ENCODE measurements around the gene CDT1.

Gene CDT1

DNA sequence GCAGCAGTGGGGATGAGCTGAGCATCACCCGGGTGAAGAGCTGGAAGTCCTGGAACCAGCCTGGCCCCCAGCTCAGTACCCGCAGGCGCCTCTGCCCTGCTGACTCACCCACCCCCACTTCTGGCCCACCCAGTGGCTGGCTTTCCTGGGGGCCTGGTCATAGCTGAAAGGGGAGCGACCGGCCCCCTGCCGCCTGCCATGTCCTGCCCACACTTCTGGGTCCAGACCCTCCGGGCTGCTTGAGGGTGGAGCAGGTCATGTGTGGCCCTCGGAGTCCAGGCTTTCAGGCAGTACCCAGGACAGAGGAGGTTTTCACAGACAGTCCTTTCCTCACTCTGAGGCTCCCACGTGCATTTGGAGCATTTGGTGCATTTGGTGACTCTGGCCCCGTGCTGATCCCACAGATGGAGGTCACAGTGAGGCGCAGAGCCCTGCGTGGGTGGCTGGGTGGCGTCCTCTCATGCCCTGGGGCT lies 11.5 kb upstream of the CDT1 start:
- Histone ChIP-seq H2BK5ac (ENCODE audit: low read depth, low read length, poor library complexity) (no peak overlapping the region), H3K79me2 (ENCODE audit: control insufficient read depth, insufficient read depth, low read length, poor library complexity) (no peaks in the 10 kb centered on the region), H3K14ac (ENCODE audit: low read length) (no peak overlapping the region), H3K4ac (ENCODE audit: low read depth, low read length) (no peak overlapping the region), H2BK12ac (ENCODE audit: low read length) (no peak overlapping the region), H3K79me1 (ENCODE audit: low read length) (no peaks in the 10 kb centered on the region), H3K9me3 (ENCODE audit: insufficient read depth, low read depth, low read length) (peaks cover 1% of the 10 kb centered on the region), H3K4me2 (ENCODE audit: low read length) (no peak overlapping the region), H3K4me3 (ENCODE audit: low read depth, low read length) (no peak overlapping the region), H3K27me3 (ENCODE audit: insufficient read depth, low read length) (no peaks in the 10 kb centered on the region), H2BK120ac (ENCODE audit: insufficient read depth, low read length, poor library complexity) (no peak overlapping the region), H3K36me3 (ENCODE audit: control insufficient read depth in 1 of 2, insufficient read depth in 2 of 2, low read length in 2 of 2) (no peaks in the 10 kb centered on the region), H3K4me1 (ENCODE audit: control insufficient read depth in 1 of 2, insufficient read depth in 2 of 2, low read length in 2 of 2) (no peaks in the 10 kb centered on the region), H2AFZ (ENCODE audit: insufficient read depth, low read length, poor library complexity) (no peak overlapping the region), H2AK5ac (ENCODE audit: low read length) (no peak overlapping the region), H3K23ac (ENCODE audit: low read length) (no peak overlapping the region), H3K18ac (ENCODE audit: low read length) (no peak overlapping the region), H3K27ac (ENCODE audit: low read depth, low read length) (no peak overlapping the region), H4K91ac (ENCODE audit: low read depth, low read length) (no peak overlapping the region), H4K8ac (ENCODE audit: low read depth, low read length) (no peak overlapping the region), H3K9ac (ENCODE audit: low read length) (no peak overlapping the region), H4K12ac (ENCODE audit: low read depth, low read length) (no peak overlapping the region)
- no CpG with 5 or more reads among the region's 13 CpGs for WGBS (ENCODE audit: extremely low coverage, insufficient coverage, insufficient read length)
- no peak for DNase-seq

DNA sequence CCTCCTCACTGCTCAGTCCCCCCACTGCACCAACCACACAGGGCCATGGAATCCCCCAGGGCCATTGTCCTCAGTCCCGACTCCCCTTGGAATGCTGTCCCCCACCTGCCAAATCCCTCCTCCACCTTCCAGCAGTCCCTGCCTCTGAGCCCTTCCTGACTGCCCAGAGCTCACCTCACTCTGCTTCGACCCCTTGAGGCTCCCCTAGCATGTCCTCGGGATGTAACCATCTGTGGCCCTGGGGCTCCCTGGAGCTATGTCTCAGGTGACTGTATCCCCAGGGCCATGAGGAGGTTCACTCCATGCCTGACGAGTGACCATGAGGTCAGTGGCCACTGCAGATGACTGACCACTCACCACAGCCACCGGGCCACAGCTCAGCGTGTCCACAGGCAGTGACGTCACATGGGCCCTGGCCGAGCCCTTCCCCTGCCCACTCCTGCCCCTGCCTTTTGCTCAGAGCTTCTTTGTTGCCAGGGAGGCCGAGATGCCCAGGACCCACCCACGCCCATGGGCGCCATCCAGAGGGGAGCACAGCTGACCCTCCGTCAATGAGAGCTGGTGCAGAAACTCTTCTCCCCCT lies 10.8 kb upstream of the CDT1 start:
- H4K91ac ChIP-seq (ENCODE audit: low read depth, low read length): no peak overlapping the region
- H2BK5ac ChIP-seq (ENCODE audit: low read depth, low read length, poor library complexity): no peak overlapping the region
- WGBS (ENCODE audit: extremely low coverage, insufficient coverage, insufficient read length): no CpG with 5 or more reads among the region's 12 CpGs

DNA sequence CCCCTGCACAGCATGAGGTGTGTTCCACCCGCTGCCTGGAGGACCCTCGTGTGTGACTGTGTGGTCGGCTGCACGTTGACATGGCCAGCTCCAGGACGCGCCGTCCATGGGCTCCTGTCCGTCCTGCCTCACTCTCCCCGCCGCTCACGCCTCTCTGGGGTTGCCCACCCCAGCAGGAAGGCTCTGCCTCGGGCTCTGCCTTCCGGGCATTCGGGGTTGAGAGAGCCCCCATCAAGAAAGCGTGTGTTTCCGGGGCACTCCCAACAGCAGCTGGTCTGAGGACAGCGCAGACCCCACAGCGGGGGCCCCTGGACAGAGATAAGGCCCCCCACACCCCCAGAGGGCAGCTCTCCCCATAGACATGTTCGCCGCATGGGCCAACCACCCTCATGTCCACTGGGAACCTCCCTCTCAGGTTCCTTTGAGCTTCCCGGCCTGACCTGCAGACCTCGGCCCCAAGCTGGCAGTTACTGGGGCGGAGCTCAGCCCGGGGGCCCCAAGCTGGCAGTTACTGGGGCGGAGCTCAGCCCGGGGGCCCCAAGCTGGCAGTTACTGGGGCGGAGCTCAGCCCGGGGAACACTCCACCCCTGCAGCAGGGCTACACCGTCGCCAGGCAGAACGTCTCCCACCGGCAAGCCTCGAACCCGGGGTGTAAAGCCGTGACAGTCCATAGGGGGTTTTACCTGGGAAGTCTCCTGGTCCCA lies 10.2 kb upstream of the CDT1 start:
- Histone ChIP-seq H3K9me3 (ENCODE audit: insufficient read depth, low read depth, low read length) (peaks cover 3% of the 10 kb centered on the region), H3K27ac (ENCODE audit: low read depth, low read length) (no peak overlapping the region), H3K79me1 (ENCODE audit: low read length) (no peaks in the 10 kb centered on the region), H3K79me2 (ENCODE audit: control insufficient read depth, insufficient read depth, low read length, poor library complexity) (no peaks in the 10 kb centered on the region), H2AFZ (ENCODE audit: insufficient read depth, low read length, poor library complexity) (no peak overlapping the region), H3K36me3 (ENCODE audit: control insufficient read depth in 1 of 2, insufficient read depth in 2 of 2, low read length in 2 of 2) (no peaks in the 10 kb centered on the region), H3K4ac (ENCODE audit: low read depth, low read length) (no peak overlapping the region), H4K8ac (ENCODE audit: low read depth, low read length) (no peak overlapping the region), H3K14ac (ENCODE audit: low read length) (no peak overlapping the region), H3K9ac (ENCODE audit: low read length) (no peak overlapping the region), H3K18ac (ENCODE audit: low read length) (no peak overlapping the region), H4K12ac (ENCODE audit: low read depth, low read length) (no peak overlapping the region), H2BK12ac (ENCODE audit: low read length) (no peak overlapping the region), H2BK120ac (ENCODE audit: insufficient read depth, low read length, poor library complexity) (no peak overlapping the region), H3K27me3 (ENCODE audit: insufficient read depth, low read length) (no peaks in the 10 kb centered on the region), H2AK5ac (ENCODE audit: low read length) (no peak overlapping the region), H3K4me1 (ENCODE audit: control insufficient read depth in 1 of 2, insufficient read depth in 2 of 2, low read length in 2 of 2) (no peaks in the 10 kb centered on the region), H4K91ac (ENCODE audit: low read depth, low read length) (no peak overlapping the region), H3K23ac (ENCODE audit: low read length) (no peak overlapping the region), H2BK5ac (ENCODE audit: low read depth, low read length, poor library complexity) (no peak overlapping the region), H3K4me3 (ENCODE audit: low read depth, low read length) (no peak overlapping the region), H3K4me2 (ENCODE audit: low read length) (no peak overlapping the region)
- no peak for DNase-seq
- WGBS (ENCODE audit: extremely low coverage, insufficient coverage, insufficient read length): no CpG with 5 or more reads among the region's 35 CpGs

More for the DNA sequence above, 10.8 kb upstream of the CDT1 start:
- no peaks in the 10 kb centered on the region for H3K79me1 ChIP-seq (ENCODE audit: low read length)
- DNase-seq: no peak
- no peak overlapping the region for H3K4ac ChIP-seq (ENCODE audit: low read depth, low read length)
- no peak overlapping the region for H3K9ac ChIP-seq (ENCODE audit: low read length)
- H4K8ac ChIP-seq (ENCODE audit: low read depth, low read length): no peak overlapping the region
- H2BK12ac ChIP-seq (ENCODE audit: low read length): no peak overlapping the region
- no peak overlapping the region for H4K12ac ChIP-seq (ENCODE audit: low read depth, low read length)
- H2AK5ac ChIP-seq (ENCODE audit: low read length): no peak overlapping the region
- no peak overlapping the region for H3K18ac ChIP-seq (ENCODE audit: low read length)
- H3K14ac ChIP-seq (ENCODE audit: low read length): no peak overlapping the region
- no peaks in the 10 kb centered on the region for H3K27me3 ChIP-seq (ENCODE audit: insufficient read depth, low read length)
- H3K4me2 ChIP-seq (ENCODE audit: low read length): no peak overlapping the region
- no peak overlapping the region for H3K27ac ChIP-seq (ENCODE audit: low read depth, low read length)
- H3K4me3 ChIP-seq (ENCODE audit: low read depth, low read length): no peak overlapping the region
- H3K4me1 ChIP-seq (ENCODE audit: control insufficient read depth in 1 of 2, insufficient read depth in 2 of 2, low read length in 2 of 2): no peaks in the 10 kb centered on the region
- no peak overlapping the region for H2BK120ac ChIP-seq (ENCODE audit: insufficient read depth, low read length, poor library complexity)
- H3K36me3 ChIP-seq (ENCODE audit: control insufficient read depth in 1 of 2, insufficient read depth in 2 of 2, low read length in 2 of 2): no peaks in the 10 kb centered on the region
- no peaks in the 10 kb centered on the region for H3K79me2 ChIP-seq (ENCODE audit: control insufficient read depth, insufficient read depth, low read length, poor library complexity)
- H3K23ac ChIP-seq (ENCODE audit: low read length): no peak overlapping the region
- H3K9me3 ChIP-seq (ENCODE audit: insufficient read depth, low read depth, low read length): peaks cover 1% of the 10 kb centered on the region
- H2AFZ ChIP-seq (ENCODE audit: insufficient read depth, low read length, poor library complexity): no peak overlapping the region

DNA sequence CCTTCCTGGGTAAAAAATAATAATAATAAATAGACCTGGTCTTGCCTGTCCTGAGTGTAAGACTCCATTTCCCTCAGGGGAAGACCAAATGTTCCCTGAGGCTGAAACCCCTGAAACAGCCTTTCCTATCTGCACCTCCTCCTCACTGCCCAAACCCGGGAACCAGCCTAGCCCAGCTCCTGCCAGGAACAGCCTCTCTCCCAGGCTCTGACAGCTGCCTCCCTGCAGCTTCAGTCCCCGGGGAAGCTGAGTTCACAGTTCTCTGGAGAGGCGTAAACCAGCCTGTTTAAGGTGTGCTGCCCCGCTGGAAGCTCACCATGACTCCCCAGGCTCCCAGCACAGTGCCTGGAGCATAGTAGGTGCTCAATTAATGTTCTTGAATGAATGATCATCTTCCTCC lies 7.3 kb upstream of the CDT1 start:
- Histone ChIP-seq H3K36me3 (ENCODE audit: control insufficient read depth in 1 of 2, insufficient read depth in 2 of 2, low read length in 2 of 2) (no peaks in the 10 kb centered on the region), H4K91ac (ENCODE audit: low read depth, low read length) (no peak overlapping the region), H3K4ac (ENCODE audit: low read depth, low read length) (no peak overlapping the region), H2AFZ (ENCODE audit: insufficient read depth, low read length, poor library complexity) (no peak overlapping the region), H3K9me3 (ENCODE audit: insufficient read depth, low read depth, low read length) (peaks cover 5% of the 10 kb centered on the region), H4K8ac (ENCODE audit: low read depth, low read length) (no peak overlapping the region), H3K18ac (ENCODE audit: low read length) (no peak overlapping the region), H3K4me2 (ENCODE audit: low read length) (no peak overlapping the region), H3K27ac (ENCODE audit: low read depth, low read length) (no peak overlapping the region), H2BK120ac (ENCODE audit: insufficient read depth, low read length, poor library complexity) (no peak overlapping the region), H2BK5ac (ENCODE audit: low read depth, low read length, poor library complexity) (no peak overlapping the region), H3K4me1 (ENCODE audit: control insufficient read depth in 1 of 2, insufficient read depth in 2 of 2, low read length in 2 of 2) (no peaks in the 10 kb centered on the region), H2BK12ac (ENCODE audit: low read length) (no peak overlapping the region), H3K23ac (ENCODE audit: low read length) (no peak overlapping the region), H2AK5ac (ENCODE audit: low read length) (no peak overlapping the region), H3K79me2 (ENCODE audit: control insufficient read depth, insufficient read depth, low read length, poor library complexity) (no peaks in the 10 kb centered on the region), H4K12ac (ENCODE audit: low read depth, low read length) (no peak overlapping the region), H3K27me3 (ENCODE audit: insufficient read depth, low read length) (no peaks in the 10 kb centered on the region), H3K14ac (ENCODE audit: low read length) (no peak overlapping the region), H3K79me1 (ENCODE audit: low read length) (no peaks in the 10 kb centered on the region), H3K9ac (ENCODE audit: low read length) (no peak overlapping the region), H3K4me3 (ENCODE audit: low read depth, low read length) (no peak overlapping the region)
- WGBS (ENCODE audit: extremely low coverage, insufficient coverage, insufficient read length): no CpG with 5 or more reads among the region's 4 CpGs
- DNase-seq: no peak

All from trophoblast cell (in vitro differentiated cells and primary cell).